BLaER1 (cell line): ENCODE measurements around the gene TATDN3.
A peak's percentile ranks its signal among the peaks of the same experiment; 100 is the strongest.
"Not testable (repeated sequence)": the region's sequence is repeated elsewhere in the genome, so short reads cannot be mapped to it uniquely, and the experiment has no call there.

Source experiments
- H3K27ac ChIP-seq: shearing (Covaris generic); formaldehyde crosslinking; 2 replicates; pipeline ENCODE4 v1.8.1; 2022
- H3K27me3 ChIP-seq: shearing (Covaris generic); formaldehyde crosslinking; 2 replicates; pipeline ENCODE4 v1.8.1; 2022
- H3K36me3 ChIP-seq: shearing (Covaris generic); formaldehyde crosslinking; 2 replicates; pipeline ENCODE4 v1.8.1; 2022
- H3K4me1 ChIP-seq: shearing (Covaris generic); formaldehyde crosslinking; 2 replicates; pipeline ENCODE4 v1.8.1; 2022
- H3K4me2 ChIP-seq: shearing (Covaris generic); formaldehyde crosslinking; 2 replicates; pipeline ENCODE4 v1.8.1; 2022
- H3K4me3 ChIP-seq: shearing (Covaris generic); formaldehyde crosslinking; 2 replicates; pipeline ENCODE4 v1.8.1; 2022
- H3K9ac ChIP-seq: shearing (Covaris generic); formaldehyde crosslinking; 2 replicates; pipeline ENCODE4 v1.8.1; 2022
- H3K9me3 ChIP-seq: shearing (Covaris generic); formaldehyde crosslinking; 2 replicates; pipeline ENCODE4 v1.8.1; 2022
- H4K20me1 ChIP-seq: shearing (Covaris generic); formaldehyde crosslinking; 2 replicates; pipeline ENCODE4 v1.8.1; 2022
- Cebpa-rat ChIP-seq: shearing (Covaris generic); IDR thresholded peaks from 2 replicates; pipeline ENCODE4 v1.8.1; 2022

The TATDN3 gene

GRCh38 chr1:212754680-212755079 lies 37.0 kb upstream of the TATDN3 start:
- H3K4me1 ChIP-seq: peaks cover 30% of the 10 kb centered on the region
- no peak for TF ChIP-seq Cebpa-rat
- H3K36me3 ChIP-seq: peaks cover 26% of the 10 kb centered on the region
- no peaks in the 10 kb centered on the region for H3K9me3 ChIP-seq
- peaks cover 30% of the 10 kb centered on the region for H4K20me1 ChIP-seq
- no peak overlapping the region for H3K9ac ChIP-seq
- H3K4me3 ChIP-seq: no peak overlapping the region
- H3K27me3 ChIP-seq: no peaks in the 10 kb centered on the region
- H3K4me2 ChIP-seq: peak overlapping the region; percentile 22; the same call in 1 of the 2 replicates
- no peak overlapping the region for H3K27ac ChIP-seq

- Histone ChIP-seq H3K9ac (no peak overlapping the region), H3K27ac (no peak overlapping the region), H3K4me3 (no peak overlapping the region), H3K36me3 (peaks cover 60% of the 10 kb centered on the region), H3K4me1 (peaks cover 2% of the 10 kb centered on the region), H3K9me3 (peaks cover 15% of the 10 kb centered on the region), H3K4me2 (no peak overlapping the region), H4K20me1 (peaks cover 24% of the 10 kb centered on the region; the same call in 1 of the 2 replicates), H3K27me3 (no peaks in the 10 kb centered on the region)
- no peak for TF ChIP-seq Cebpa-rat
These were observed 32.0 kb upstream of the TATDN3 start for GRCh38 chr1:212759683-212760082.

- peaks cover 15% of the 10 kb centered on the region for H3K9me3 ChIP-seq
- H4K20me1 ChIP-seq: peaks cover 24% of the 10 kb centered on the region; the same call in 1 of the 2 replicates
- H3K4me1 ChIP-seq: no peaks in the 10 kb centered on the region
- H3K27ac ChIP-seq: no peak overlapping the region
- H3K9ac ChIP-seq: no peak overlapping the region
- no peak overlapping the region for H3K4me3 ChIP-seq
- H3K36me3 ChIP-seq: peaks cover 63% of the 10 kb centered on the region
- no peaks in the 10 kb centered on the region for H3K27me3 ChIP-seq
- TF ChIP-seq Cebpa-rat: no peak
- H3K4me2 ChIP-seq: no peak overlapping the region
These were observed 31.4 kb upstream of the TATDN3 start for GRCh38 chr1:212760126-212760823.

- no peak overlapping the region for H3K4me2 ChIP-seq
- no peak overlapping the region for H3K27ac ChIP-seq
- H3K4me3 ChIP-seq: no peak overlapping the region
- no peak for TF ChIP-seq Cebpa-rat
- H3K9me3 ChIP-seq: peaks cover 35% of the 10 kb centered on the region
- H4K20me1 ChIP-seq: peaks cover 24% of the 10 kb centered on the region; the same call in 1 of the 2 replicates
- no peaks in the 10 kb centered on the region for H3K4me1 ChIP-seq
- peaks cover 69% of the 10 kb centered on the region for H3K36me3 ChIP-seq
- no peaks in the 10 kb centered on the region for H3K27me3 ChIP-seq
- no peak overlapping the region for H3K9ac ChIP-seq
These were observed 29.5 kb upstream of the TATDN3 start for GRCh38 chr1:212762234-212762633.

- peaks cover 69% of the 10 kb centered on the region for H3K36me3 ChIP-seq
- H4K20me1 ChIP-seq: peaks cover 18% of the 10 kb centered on the region; the same call in 1 of the 2 replicates
- TF ChIP-seq Cebpa-rat: no peak
- no peak overlapping the region for H3K4me2 ChIP-seq
- no peaks in the 10 kb centered on the region for H3K4me1 ChIP-seq
- H3K9me3 ChIP-seq: peaks cover 41% of the 10 kb centered on the region
- no peak overlapping the region for H3K4me3 ChIP-seq
- no peak overlapping the region for H3K9ac ChIP-seq
- H3K27me3 ChIP-seq: no peaks in the 10 kb centered on the region
- H3K27ac ChIP-seq: no peak overlapping the region
These were observed 28.9 kb upstream of the TATDN3 start for GRCh38 chr1:212762839-212763238.

- peaks cover 60% of the 10 kb centered on the region for H3K9me3 ChIP-seq
- H4K20me1 ChIP-seq, H3K9ac ChIP-seq, H3K27ac ChIP-seq, H3K27me3 ChIP-seq, H3K4me2 ChIP-seq, H3K4me3 ChIP-seq, H3K4me1 ChIP-seq: not testable (repeated sequence)
- peaks cover 77% of the 10 kb centered on the region for H3K36me3 ChIP-seq
These were observed 26.9 kb upstream of the TATDN3 start for GRCh38 chr1:212764718-212765281.

- not testable (repeated sequence) for H3K4me3 ChIP-seq, H3K27ac ChIP-seq, H4K20me1 ChIP-seq
These were observed 24.9 kb upstream of the TATDN3 start for GRCh38 chr1:212766825-212767224.

GRCh38 chr1:212769459-212770167 lies 22.1 kb upstream of the TATDN3 start:
- no peak for TF ChIP-seq Cebpa-rat

More at GRCh38 chr1:212766825-212767224, 24.9 kb upstream of the TATDN3 start:
- not testable (repeated sequence) for H3K4me1 ChIP-seq, H3K27me3 ChIP-seq, H3K4me2 ChIP-seq, H3K9ac ChIP-seq
- Histone ChIP-seq H3K36me3 (peaks cover 76% of the 10 kb centered on the region), H3K9me3 (peaks cover 73% of the 10 kb centered on the region)

GRCh38 chr1:212771341-212771740 lies 20.4 kb upstream of the TATDN3 start:
- Histone ChIP-seq H3K36me3 (peaks cover 74% of the 10 kb centered on the region), H3K4me3 (no peak overlapping the region), H3K27ac (no peak overlapping the region), H4K20me1 (no peaks in the 10 kb centered on the region), H3K4me1 (no peaks in the 10 kb centered on the region), H3K9ac (no peak overlapping the region), H3K4me2 (no peak overlapping the region), H3K9me3 (peaks cover 63% of the 10 kb centered on the region), H3K27me3 (no peaks in the 10 kb centered on the region)
- no peak for TF ChIP-seq Cebpa-rat

More at GRCh38 chr1:212769459-212770167, 22.1 kb upstream of the TATDN3 start:
- no peaks in the 10 kb centered on the region for H4K20me1 ChIP-seq
- no peak overlapping the region for H3K27ac ChIP-seq
- H3K4me3 ChIP-seq: 0 out of 2 replicates have a peak overlapping the region, but pooled peaks have one; percentile 16
- peaks cover 74% of the 10 kb centered on the region for H3K9me3 ChIP-seq
- H3K4me2 ChIP-seq: no peak overlapping the region
- H3K4me1 ChIP-seq: no peaks in the 10 kb centered on the region
- peaks cover 79% of the 10 kb centered on the region for H3K36me3 ChIP-seq
- H3K9ac ChIP-seq: no peak overlapping the region
- no peaks in the 10 kb centered on the region for H3K27me3 ChIP-seq

GRCh38 chr1:212773011-212773410 lies 18.7 kb upstream of the TATDN3 start:
- no peaks in the 10 kb centered on the region for H4K20me1 ChIP-seq
- no peak overlapping the region for H3K9ac ChIP-seq
- H3K9me3 ChIP-seq: peaks cover 46% of the 10 kb centered on the region
- no peaks in the 10 kb centered on the region for H3K27me3 ChIP-seq
- no peak overlapping the region for H3K4me2 ChIP-seq
- H3K4me1 ChIP-seq: no peaks in the 10 kb centered on the region
- TF ChIP-seq Cebpa-rat: no peak
- no peak overlapping the region for H3K27ac ChIP-seq
- H3K36me3 ChIP-seq: peaks cover 68% of the 10 kb centered on the region
- no peak overlapping the region for H3K4me3 ChIP-seq
